Liver (tissue), 9 donors: ENCODE measurements around the gene AADACL4. TPM values are rescaled to one million over a fixed set of nuclear protein-coding genes. Genes with fewer than 3 reads are reported as not detected.

Experiments
- DNase-seq: peaks from one replicate; pipeline ENCODE4 v3.0.0-alpha.2; 2017; ENCODE audit warnings: low spot score
- H3K27ac ChIP-seq, 2 donors: one replicate each; pipeline ENCODE4 v1.7.0; 2013; ENCODE audit warnings: inconsistent platforms in 2 of 2, low read length in 2 of 2, control low read depth in 1 of 2, low read depth in 1 of 2, mild to moderate bottlenecking in 1 of 2
- H3K27me3 ChIP-seq, 4 donors: one replicate each; pipeline versions ENCODE4 v1.6.1 to v1.7.0; 2013; ENCODE audit warnings: low read length in 3 of 4, inconsistent platforms in 1 of 4, mild to moderate bottlenecking in 1 of 4, moderate library complexity in 1 of 4; ENCODE audit not compliant: control insufficient read depth in 4 of 4, insufficient read depth in 4 of 4
- H3K36me3 ChIP-seq, 4 donors: one replicate each; pipeline versions ENCODE4 v1.6.1 to v1.7.0; 2013; ENCODE audit warnings: low read length in 3 of 4, mild to moderate bottlenecking in 3 of 4, low read depth in 1 of 4, moderate library complexity in 1 of 4; ENCODE audit not compliant: control insufficient read depth in 4 of 4, insufficient read depth in 3 of 4
- H3K4me1 ChIP-seq, 4 donors: one replicate each; pipeline versions ENCODE4 v1.6.1 to v1.7.0; 2013; ENCODE audit warnings: low read length in 3 of 4, mild to moderate bottlenecking in 3 of 4, moderate library complexity in 1 of 4; ENCODE audit not compliant: control insufficient read depth in 4 of 4, insufficient read depth in 4 of 4
- H3K4me3 ChIP-seq, 3 donors: one replicate each; pipeline versions ENCODE4 v1.6.1 to v1.7.0; 2013; ENCODE audit warnings: low read length in 3 of 3, control low read depth in 1 of 3, low read depth in 1 of 3, mild to moderate bottlenecking in 1 of 3
- H3K9ac ChIP-seq, 2 donors: one replicate each; pipeline ENCODE4 v1.7.0; 2013; ENCODE audit warnings: low read length in 2 of 2, mild to moderate bottlenecking in 2 of 2, moderate library complexity in 2 of 2, control low read depth in 1 of 2, low read depth in 1 of 2
- H3K9me3 ChIP-seq, 4 donors: one replicate each; pipeline versions ENCODE4 v1.6.1 to v1.7.0; 2013; ENCODE audit warnings: low read length in 3 of 4; ENCODE audit not compliant: control insufficient read depth in 4 of 4
- CTCF ChIP-seq: fragments of 150-350 bp; IDR thresholded peaks from 2 replicates; pipeline ENCODE4 v1.5.1; 2017; ENCODE audit warnings: improper control_type of control experiment, low read depth, low read length; ENCODE audit not compliant: missing input control
- EGR1 ChIP-seq, 2 donors: IDR thresholded peaks; 2 replicates each; pipeline ENCODE4 v1.6.1; 2016 to 2018; ENCODE audit warnings: antibody characterized with exemption in 2 of 2, low read depth in 2 of 2
- FOXA1 ChIP-seq: IDR thresholded peaks from 2 replicates; pipeline ENCODE4 v1.6.1; 2016; ENCODE audit warnings: antibody characterized with exemption
- FOXA2 ChIP-seq: IDR thresholded peaks from 2 replicates; pipeline ENCODE4 v1.6.1; 2016; ENCODE audit warnings: antibody characterized with exemption
- GABPA ChIP-seq, 2 donors: IDR thresholded peaks in 1 of 2; conservative IDR thresholded peaks in 1 of 2; 2 replicates each; pipeline ENCODE4 v1.6.1; 2016; ENCODE audit warnings: antibody characterized with exemption in 2 of 2, mild to moderate bottlenecking in 1 of 2, moderate library complexity in 1 of 2
- HNF4A ChIP-seq, 2 donors: conservative IDR thresholded peaks; 2 replicates each; pipeline ENCODE4 v1.6.1; 2016; ENCODE audit warnings: antibody characterized with exemption in 2 of 2, mild to moderate bottlenecking in 2 of 2
- HNF4G ChIP-seq: IDR thresholded peaks from 2 replicates; pipeline ENCODE4 v1.6.1; 2016; ENCODE audit warnings: antibody characterized with exemption
- JUND ChIP-seq, 2 donors: IDR thresholded peaks; 2 replicates each; pipeline ENCODE4 v1.6.1; 2016; ENCODE audit warnings: antibody characterized with exemption in 2 of 2
- NR2F2 ChIP-seq: IDR thresholded peaks from 2 replicates; pipeline ENCODE4 v1.6.1; 2016; ENCODE audit warnings: antibody characterized with exemption
- RAD21 ChIP-seq, 2 donors: IDR thresholded peaks; 2 replicates each; pipeline ENCODE4 v1.6.1; 2016; ENCODE audit warnings: antibody characterized with exemption in 2 of 2, mild to moderate bottlenecking in 2 of 2
- RXRA ChIP-seq, 2 donors: IDR thresholded peaks; 2 replicates each; pipeline ENCODE4 v1.6.1; 2017 to 2018; ENCODE audit warnings: antibody characterized with exemption in 2 of 2, mild to moderate bottlenecking in 1 of 2
- SP1 ChIP-seq: IDR thresholded peaks from 2 replicates; pipeline ENCODE4 v1.6.1; 2018; ENCODE audit warnings: antibody characterized with exemption, mild to moderate bottlenecking
- TAF1 ChIP-seq: conservative IDR thresholded peaks from 2 replicates; pipeline ENCODE4 v1.6.1; 2016; ENCODE audit warnings: antibody characterized with exemption, mild to moderate bottlenecking
- YY1 ChIP-seq: IDR thresholded peaks from 2 replicates; pipeline ENCODE4 v1.6.1; 2016; ENCODE audit warnings: antibody characterized with exemption, mild to moderate bottlenecking
- WGBS: extraction: QIAGEN DNeasy Blood & Tissue Kit; methylation state at CpG from one replicate; pipeline ENCODE4 v1.1.7; 2013; 5-methylcytosine and 5-hydroxymethylcytosine counted together
- polyA plus RNA-seq, 2 donors: library from polyadenylated mRNA; stranded (reverse) in 1 of 2; unstranded in 1 of 2; fragments of 200-250 nt in 1 of 2; fragments of >200 nt in 1 of 2; fragmentation: Nextera tagmentation in 1 of 2; extraction: Ambion mirVana in 1 of 2; gene quantifications; one replicate each; pipeline versions ENCODE4 v1.2.1 to v1.2.3, GENCODE V29; 2013 to 2015
- total RNA-seq, 2 donors: library from RNA; depleted of rRNA; stranded (reverse); fragments of >200 nt; gene quantifications; one replicate each; pipeline ENCODE4 v1.2.3, GENCODE V29; 2014
- TF ChIP-seq, protein P1 (sequence below): IDR thresholded peaks from 2 replicates; pipeline ENCODE4 v1.6.1; 2016; ENCODE audit warnings: antibody characterized with exemption
- TF ChIP-seq, protein P2 (sequence below): IDR thresholded peaks from 2 replicates; pipeline ENCODE4 v1.6.1; 2016; ENCODE audit warnings: antibody characterized with exemption
- TF ChIP-seq, protein P3 (sequence below): IDR thresholded peaks from 2 replicates; pipeline ENCODE4 v1.6.1; 2016; ENCODE audit warnings: antibody characterized with exemption
- TF ChIP-seq, protein P4 (sequence below): IDR thresholded peaks from 2 replicates; pipeline ENCODE4 v1.6.1; 2016; ENCODE audit warnings: antibody characterized with exemption, mild to moderate bottlenecking
- donor health status: healthy.
- donor health status: healthy.
- donor health status: healthy.
- donor health status: healthy.
- donor health status: healthy.

AADACL4 gene
- total and polyA plus RNA-seq, 4 donors = not detected

DNA sequence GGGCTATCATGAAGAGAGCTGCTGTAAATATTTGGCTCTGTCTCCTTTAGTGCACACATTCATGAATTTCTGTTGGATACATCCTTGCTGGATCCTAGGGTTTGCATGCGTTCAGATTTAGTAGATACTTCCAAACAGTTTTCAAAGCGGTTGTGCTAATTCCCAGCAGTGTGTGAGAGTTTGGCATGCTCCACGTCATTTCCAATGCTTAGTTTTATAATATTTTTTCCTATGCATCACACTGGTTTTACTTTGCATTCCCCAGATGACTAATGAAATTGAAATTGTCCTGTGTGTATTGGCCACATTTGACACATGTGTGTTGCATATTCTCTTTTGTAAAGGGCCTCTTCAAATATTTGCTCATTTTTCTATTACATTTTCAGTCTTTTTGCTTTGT lies 53.5 kb downstream of the AADACL4 start (continued):
- TF ChIP-seq, protein P1, sequence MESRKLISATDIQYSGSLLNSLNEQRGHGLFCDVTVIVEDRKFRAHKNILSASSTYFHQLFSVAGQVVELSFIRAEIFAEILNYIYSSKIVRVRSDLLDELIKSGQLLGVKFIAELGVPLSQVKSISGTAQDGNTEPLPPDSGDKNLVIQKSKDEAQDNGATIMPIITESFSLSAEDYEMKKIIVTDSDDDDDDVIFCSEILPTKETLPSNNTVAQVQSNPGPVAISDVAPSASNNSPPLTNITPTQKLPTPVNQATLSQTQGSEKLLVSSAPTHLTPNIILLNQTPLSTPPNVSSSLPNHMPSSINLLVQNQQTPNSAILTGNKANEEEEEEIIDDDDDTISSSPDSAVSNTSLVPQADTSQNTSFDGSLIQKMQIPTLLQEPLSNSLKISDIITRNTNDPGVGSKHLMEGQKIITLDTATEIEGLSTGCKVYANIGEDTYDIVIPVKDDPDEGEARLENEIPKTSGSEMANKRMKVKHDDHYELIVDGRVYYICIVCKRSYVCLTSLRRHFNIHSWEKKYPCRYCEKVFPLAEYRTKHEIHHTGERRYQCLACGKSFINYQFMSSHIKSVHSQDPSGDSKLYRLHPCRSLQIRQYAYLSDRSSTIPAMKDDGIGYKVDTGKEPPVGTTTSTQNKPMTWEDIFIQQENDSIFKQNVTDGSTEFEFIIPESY = no peak
- TF ChIP-seq FOXA1 = no peak
- TF ChIP-seq, protein P2, sequence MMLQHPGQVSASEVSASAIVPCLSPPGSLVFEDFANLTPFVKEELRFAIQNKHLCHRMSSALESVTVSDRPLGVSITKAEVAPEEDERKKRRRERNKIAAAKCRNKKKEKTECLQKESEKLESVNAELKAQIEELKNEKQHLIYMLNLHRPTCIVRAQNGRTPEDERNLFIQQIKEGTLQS = no peak
- TF ChIP-seq SP1 = no peak
- no peak for TF ChIP-seq RAD21 (IDR thresholded peaks at IDR 0.05)
- TF ChIP-seq RXRA (IDR thresholded peaks at IDR 0.05) = no peak
- TF ChIP-seq TAF1 = no peak

- WGBS = 71% methylated on average over 6 of the region's 6 CpGs
- Histone ChIP-seq H3K9me3 (peaks cover 0 to 10% (median 6%) of the 10 kb centered on the region in 4 donors), H3K27me3 (no peaks in the 10 kb centered on the region), H3K27ac (no peak overlapping the region), H3K36me3 (no peaks in the 10 kb centered on the region), H3K4me3 (no peak overlapping the region), H3K9ac (no peak overlapping the region), H3K4me1 (no peaks in the 10 kb centered on the region)
- TF ChIP-seq, protein P3, sequence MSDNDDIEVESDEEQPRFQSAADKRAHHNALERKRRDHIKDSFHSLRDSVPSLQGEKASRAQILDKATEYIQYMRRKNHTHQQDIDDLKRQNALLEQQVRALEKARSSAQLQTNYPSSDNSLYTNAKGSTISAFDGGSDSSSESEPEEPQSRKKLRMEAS = no peak
- TF ChIP-seq FOXA1 (no peak), EGR1 (IDR thresholded peaks at IDR 0.05; ENCODE audit: low read depth in 2 of 2) (no peak), HNF4A (conservative IDR thresholded peaks at IDR 0.05) (no peak), NR2F2 (no peak), GABPA (IDR thresholded peaks at IDR 0.05 in 1 of 2, conservative IDR thresholded peaks at IDR 0.05 in 1 of 2) (no peak), RAD21 (IDR thresholded peaks at IDR 0.05) (no peak), JUND (IDR thresholded peaks at IDR 0.05) (no peak), RXRA (IDR thresholded peaks at IDR 0.05) (no peak), YY1 (no peak), CTCF (no peak), TAF1 (no peak), SP1 (no peak), HNF4G (no peak), FOXA2 (no peak)
- TF ChIP-seq, protein P2 = no peak
- TF ChIP-seq, protein P1 = no peak
- TF ChIP-seq, protein P4, sequence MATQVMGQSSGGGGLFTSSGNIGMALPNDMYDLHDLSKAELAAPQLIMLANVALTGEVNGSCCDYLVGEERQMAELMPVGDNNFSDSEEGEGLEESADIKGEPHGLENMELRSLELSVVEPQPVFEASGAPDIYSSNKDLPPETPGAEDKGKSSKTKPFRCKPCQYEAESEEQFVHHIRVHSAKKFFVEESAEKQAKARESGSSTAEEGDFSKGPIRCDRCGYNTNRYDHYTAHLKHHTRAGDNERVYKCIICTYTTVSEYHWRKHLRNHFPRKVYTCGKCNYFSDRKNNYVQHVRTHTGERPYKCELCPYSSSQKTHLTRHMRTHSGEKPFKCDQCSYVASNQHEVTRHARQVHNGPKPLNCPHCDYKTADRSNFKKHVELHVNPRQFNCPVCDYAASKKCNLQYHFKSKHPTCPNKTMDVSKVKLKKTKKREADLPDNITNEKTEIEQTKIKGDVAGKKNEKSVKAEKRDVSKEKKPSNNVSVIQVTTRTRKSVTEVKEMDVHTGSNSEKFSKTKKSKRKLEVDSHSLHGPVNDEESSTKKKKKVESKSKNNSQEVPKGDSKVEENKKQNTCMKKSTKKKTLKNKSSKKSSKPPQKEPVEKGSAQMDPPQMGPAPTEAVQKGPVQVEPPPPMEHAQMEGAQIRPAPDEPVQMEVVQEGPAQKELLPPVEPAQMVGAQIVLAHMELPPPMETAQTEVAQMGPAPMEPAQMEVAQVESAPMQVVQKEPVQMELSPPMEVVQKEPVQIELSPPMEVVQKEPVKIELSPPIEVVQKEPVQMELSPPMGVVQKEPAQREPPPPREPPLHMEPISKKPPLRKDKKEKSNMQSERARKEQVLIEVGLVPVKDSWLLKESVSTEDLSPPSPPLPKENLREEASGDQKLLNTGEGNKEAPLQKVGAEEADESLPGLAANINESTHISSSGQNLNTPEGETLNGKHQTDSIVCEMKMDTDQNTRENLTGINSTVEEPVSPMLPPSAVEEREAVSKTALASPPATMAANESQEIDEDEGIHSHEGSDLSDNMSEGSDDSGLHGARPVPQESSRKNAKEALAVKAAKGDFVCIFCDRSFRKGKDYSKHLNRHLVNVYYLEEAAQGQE = no peak
- no peak for DNase-seq
These were observed 60.1 kb downstream of the AADACL4 start for GRCh38 chr1:12703821-12704451.
